HG03460 (cell line): ENCODE results near the gene SNAI1.
"Not testable (repeated sequence)": the region's sequence is repeated elsewhere in the genome, so short reads cannot be mapped to it uniquely, and the experiment has no call there.

Experiments used
- ATAC-seq: cut with Tn5 transposase; IDR thresholded peaks from one replicate; pipeline ENCODE4 v1.9.1; 2021; ENCODE audit not compliant: unreplicated experiment

The SNAI1 gene

DNA sequence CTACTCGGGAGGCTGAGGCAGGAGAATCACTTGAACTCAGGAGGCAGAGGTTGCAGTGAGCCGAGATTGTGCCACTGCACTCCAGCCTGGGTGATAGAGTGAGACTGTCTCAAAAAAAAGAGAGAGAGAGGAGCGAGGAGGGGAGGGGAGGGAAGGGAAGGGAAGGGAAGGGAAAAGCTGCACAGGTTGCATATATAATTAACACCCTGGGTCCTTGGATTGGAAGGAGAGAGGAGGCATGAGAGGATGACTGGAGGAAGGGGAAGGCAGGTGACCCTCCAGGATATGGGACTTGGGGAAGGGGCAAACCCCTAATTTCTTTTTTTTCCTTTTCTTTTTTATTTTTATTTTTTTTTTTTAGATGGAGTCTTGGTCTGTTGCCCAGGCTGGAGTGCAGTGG is 28.8 kb downstream of the SNAI1 start:
- ATAC-seq, result not testable (repeated sequence)

DNA sequence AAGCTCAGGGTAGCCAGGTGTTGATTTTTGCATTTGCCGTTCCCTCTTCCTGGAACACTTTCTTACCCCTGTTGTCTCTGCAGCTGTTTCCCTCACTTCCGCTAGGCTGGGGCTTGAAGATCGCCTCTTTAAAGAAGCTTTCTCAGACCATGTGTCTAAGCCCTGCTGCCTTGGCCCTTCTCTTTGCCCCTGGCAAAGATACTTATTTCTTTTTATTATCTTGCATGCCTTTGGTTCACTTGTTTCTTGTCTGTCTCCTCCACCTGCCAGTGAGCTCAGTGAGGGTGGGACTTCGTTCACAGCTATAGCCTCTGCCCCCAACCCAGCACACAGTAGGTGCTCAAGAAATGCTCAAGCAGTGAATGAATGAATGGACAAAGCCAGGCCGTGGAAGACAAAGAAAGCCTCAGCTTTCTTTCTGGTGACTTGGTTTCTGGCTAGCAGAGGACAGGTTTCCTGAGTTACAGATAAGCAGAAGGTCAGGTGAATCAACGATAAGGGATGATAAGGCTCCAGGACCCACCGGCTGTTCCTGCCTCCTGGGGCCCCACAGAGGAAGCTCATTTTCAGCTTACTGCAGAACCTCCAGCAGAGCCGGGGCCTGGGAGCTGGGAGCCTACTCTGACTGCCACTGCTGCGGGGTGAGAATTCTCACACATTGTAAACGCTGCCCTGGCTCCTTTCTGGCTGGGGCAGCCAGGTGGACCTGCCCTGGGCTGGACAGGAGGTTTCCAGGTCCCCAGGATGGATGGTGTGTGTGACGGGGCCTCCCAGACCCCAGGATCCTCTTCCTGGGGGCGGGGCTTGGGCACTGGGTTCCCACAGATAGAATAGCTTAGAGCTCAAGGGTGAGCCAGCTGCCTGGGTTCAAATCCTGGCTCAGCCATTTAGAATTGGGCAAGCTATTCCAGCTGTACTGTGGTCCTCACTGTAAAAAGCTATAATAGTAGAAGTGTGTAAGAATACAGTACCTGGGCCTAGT is 29.8 kb downstream of the SNAI1 start:
- ATAC-seq, result no peak

DNA sequence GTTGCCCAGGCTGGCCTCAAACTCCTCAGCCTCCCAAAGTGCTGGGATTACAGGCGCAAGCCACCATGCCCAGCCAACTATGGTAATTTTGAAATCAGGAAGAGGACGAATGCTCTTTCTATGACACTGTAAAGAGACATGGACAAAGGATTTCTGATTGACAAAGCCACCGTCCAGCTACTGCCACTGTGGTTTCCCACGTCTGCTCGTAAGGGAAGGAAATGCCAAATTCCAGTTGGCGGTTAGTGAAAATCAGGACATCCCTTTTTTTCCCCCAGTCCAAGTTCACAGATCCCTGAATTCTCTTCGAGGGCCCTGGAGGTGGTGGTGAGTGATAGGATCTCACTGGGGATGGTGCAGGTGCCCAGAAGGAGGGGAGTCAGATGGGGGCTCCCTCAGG is 31.2 kb downstream of the SNAI1 start:
- no peak for ATAC-seq

DNA sequence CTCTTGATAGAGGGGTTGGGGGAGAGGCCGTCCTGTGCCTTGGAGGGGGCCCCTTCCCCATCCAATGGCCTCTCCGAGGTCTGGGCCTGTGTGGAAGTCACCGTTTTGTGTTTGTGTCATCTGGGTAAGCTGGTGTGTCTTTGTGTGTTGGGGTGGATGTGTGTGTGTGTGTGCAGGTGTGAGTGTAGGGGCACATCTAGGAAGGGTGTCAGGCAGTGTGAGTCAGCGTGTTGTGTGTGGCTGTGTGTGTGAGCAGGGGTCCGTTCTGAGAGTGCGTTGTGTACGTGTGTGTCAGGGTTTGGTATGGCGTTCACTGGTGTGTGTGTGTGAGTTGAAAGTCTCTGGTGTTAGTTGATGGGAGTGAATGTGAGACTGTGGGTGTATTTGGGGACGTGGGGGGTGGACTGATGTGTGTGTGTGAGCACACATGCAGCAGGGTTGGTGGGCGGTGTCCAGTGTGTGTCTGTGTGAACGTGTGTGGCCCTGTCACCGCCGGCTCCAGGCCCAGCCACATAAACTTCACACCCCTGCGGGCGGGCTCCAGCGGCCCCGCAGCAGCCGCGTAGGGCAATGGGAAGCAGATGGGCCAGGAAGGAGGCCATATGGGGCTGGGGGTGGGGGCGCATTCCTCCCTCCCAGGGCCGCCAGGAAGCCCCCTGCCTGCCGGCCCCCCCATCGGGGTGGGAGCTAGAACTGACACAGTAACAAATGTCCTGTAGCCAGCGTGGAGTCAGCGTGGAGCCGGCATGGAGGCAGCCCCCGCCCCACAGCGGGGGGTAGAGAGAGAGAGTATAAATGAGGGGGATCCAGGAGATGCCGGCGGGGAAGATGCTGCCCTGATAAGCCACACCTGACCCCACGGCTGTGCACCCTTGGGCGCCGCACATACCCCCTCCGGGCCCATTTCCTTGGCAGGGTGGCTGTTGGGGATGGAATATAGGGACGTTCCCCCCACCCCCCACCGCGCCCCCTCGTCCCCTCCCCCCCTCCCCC is 32.1 kb downstream of the SNAI1 start:
- ATAC-seq, result no peak

DNA sequence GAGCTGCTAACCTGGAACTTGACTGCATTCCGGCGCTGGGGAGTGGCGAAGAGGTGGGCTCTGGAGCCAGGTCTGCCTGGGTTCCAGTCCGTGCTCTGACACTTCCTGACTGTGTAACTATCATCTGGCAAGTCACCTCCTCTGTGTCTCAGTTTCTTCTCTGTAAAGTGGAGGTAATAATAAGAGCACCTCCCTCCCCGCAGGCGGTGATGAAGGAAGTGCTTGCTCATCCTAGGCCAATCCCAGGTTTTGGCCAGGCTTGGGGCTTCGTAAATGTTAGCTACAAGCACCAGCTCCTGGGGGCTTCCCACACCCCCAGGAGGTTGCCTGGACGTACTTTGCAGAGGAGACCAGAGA is 32.8 kb downstream of the SNAI1 start:
- ATAC-seq, result no peak

DNA sequence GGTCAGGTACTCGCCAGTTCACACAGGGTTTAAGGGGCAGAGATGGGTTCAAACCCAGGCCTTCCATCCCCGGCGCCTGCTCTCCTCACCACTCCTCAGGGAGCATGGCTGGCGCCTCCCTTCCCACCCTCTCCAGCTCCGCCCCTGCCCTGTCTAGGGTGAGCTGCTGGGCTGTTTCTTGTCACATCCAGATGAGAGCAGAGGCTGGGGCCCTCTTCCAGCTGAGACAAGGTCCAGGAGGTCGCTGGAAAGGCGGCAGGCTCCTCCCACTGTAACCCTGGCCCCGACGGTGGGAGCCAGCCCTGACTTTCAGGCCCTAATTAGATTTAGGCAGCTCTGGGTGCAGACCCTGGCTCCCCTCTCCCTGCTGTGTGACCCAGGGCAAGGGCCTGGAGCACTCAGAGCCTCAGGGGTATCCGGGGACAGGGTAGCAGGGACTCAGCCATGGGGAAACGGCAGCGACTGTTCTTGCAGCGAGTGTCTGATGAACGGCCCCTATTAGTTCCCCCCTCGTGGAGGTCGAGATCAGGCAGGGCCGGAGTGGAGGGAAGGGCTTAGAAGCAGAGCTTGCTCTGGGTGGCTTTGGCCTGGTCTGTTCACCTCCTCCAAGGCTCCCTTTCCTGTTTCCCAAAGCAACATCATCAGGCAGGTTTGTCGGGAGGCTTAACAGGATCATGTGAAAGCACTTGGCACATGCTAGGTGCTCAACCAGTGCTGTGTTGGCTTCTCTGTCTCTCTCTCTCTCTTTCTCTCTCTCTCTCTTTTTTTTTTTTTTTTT is 33.4 kb downstream of the SNAI1 start:
- no peak for ATAC-seq

DNA sequence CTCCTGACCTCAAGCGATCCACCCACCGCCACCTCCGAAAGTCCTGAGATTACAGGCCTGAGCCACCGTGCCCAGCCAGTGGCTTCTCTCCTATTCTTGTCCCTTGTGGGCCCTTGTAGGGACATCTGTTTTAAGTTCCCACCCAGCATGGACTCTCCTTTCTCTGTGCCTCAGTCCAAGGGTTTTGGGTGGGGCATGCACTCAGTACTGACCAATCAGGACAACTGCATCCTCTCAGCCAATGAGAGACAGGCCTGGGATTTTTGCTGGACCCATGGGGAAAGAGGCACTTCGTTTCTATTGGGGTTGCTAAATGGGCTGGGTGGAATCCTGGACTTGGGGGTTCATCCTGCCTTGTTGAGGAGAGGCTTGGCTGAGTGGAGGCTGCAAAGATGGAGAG is 34.4 kb downstream of the SNAI1 start:
- no peak for ATAC-seq

DNA sequence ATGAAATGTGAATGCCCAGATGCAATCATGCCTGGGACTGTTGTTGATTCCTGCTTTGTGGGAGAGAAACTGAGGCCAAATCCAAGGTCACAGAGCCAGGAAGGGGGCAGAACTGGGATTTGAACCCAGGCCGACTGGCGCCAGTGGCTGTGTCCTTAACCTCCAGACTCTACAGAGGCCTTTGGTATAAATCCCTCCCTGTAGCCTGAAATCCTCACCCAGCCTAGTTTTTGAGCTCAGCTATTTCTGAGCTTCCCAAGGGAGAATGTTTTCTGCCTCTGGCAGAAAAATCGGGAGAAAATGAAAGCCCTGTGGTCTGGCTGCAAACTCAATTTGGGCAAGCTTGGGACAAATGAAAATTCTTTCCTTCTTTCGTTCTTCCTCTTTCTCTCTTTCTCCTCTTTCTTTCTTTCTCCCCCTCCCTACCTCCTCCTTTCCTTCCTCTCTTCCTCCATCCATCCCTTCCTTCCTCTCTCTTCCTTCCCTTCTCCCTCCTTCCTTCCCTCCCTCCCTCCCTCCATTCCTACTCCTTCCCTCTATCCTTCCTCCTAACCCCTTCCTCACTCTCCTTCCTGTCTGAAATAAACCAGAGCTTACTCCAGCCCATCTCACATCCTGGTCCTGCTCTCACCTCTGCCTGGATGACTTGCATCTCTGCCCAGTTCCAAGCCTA is 34.9 kb downstream of the SNAI1 start:
- no peak for ATAC-seq

DNA sequence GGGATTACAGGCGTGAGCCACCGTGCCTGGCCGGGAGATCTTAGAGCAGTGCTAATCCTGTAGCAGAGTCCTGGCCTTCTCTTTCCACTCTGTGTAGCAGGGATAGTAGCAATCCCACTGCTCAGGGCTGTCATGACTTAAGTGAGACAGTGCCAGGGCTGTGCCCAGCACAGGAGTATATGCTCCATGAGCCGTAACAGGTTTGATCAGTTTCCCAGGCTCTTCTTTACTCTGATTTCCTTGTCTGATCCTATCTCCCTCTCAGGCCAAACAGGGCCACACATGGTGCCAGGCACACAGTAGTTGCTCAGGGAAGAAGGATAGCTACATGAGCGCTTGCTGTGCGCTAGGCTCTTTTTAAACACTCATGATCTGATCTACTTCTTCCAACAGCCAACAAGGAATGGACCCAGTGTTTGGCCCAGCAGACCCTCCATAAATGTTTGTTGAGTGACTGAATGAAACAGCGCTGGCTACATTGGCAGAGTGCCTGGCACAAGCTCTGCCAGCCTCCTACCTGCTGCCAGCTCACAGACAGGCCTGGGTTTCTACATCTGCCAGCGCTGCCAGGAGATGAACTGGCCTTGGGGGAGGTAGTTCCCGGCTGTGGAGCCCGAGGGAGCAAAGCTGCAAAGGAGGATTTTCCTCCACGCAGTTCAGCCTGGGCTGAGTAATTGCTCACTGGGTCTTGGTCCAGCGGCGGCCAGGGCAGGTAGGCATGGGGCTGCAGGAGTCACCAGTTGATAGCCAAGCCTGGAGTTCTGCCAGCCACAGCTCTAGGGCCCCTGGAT is 36.9 kb downstream of the SNAI1 start:
- ATAC-seq, result no peak

DNA sequence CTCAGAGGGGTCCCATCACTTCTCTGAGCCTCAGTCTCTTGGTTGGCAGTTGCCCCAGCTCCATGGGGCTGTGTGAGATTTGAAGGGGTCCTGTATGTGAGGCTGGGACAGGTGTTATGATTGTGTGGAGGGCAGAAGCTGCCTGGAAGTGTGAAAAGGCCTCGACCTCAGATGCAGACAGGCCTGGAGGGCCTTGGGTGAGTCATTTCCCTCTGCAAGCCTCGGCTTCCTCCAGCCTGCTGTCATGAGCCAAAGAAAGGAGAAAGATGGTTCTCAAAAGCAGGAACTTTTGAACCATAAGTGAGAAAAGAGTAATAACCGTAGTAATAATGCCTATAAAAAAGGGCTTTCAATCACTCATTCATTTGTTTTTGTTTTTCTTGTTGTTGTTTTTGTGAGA is 37.5 kb downstream of the SNAI1 start:
- ATAC-seq, result no peak

DNA sequence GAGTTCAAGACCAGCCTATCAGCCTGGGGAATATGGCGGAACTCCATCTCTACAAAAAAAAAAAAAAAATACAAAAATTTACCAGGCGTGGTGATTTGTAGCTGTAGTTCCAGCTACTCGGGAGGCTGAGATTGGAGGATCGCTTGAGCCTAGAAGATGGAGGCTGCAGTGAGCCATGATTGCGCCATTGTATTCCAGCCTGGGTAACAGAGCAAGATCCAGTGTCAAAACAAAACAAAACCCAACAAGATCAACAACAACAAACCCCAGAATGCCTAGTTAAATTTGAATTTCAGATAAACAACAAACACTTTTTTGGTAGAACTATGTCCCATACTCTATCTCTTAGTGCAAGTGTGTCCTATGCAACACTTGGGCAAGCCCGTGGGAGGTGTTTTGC is 39.9 kb downstream of the SNAI1 start:
- ATAC-seq, result no peak

DNA sequence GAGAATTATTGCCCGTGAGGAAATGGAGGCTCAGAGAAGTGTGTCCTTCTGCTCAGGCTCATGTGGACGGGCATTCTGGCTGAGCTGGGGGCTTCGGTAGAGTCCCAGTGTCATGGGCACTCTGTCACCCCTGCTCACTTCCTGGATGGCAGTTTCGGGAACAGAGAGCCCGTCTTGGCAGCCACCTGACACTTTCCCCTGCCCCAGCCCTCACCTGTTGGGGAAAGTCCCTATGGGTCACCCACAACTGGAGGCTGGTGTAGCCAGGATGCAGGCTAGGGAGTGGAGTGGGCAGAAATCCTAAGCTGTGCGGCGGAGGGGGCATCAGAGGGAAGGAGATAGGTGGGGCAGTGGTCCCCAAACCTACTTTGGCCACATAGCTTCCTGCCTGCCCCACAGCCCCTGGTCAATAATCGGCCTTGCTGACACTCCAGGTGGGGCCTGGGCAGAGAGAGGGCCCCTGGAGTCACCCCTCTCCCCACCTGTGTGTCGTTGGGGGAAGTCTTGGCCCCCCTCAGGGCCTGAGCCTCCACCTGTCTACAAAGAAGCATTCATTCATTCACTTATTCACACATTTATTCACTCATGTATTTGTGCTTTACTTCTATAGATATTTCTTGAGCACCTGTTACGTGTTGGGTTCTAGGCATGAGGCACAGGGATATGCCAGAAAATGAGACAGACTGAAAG is 40.5 kb downstream of the SNAI1 start:
- no peak for ATAC-seq

DNA sequence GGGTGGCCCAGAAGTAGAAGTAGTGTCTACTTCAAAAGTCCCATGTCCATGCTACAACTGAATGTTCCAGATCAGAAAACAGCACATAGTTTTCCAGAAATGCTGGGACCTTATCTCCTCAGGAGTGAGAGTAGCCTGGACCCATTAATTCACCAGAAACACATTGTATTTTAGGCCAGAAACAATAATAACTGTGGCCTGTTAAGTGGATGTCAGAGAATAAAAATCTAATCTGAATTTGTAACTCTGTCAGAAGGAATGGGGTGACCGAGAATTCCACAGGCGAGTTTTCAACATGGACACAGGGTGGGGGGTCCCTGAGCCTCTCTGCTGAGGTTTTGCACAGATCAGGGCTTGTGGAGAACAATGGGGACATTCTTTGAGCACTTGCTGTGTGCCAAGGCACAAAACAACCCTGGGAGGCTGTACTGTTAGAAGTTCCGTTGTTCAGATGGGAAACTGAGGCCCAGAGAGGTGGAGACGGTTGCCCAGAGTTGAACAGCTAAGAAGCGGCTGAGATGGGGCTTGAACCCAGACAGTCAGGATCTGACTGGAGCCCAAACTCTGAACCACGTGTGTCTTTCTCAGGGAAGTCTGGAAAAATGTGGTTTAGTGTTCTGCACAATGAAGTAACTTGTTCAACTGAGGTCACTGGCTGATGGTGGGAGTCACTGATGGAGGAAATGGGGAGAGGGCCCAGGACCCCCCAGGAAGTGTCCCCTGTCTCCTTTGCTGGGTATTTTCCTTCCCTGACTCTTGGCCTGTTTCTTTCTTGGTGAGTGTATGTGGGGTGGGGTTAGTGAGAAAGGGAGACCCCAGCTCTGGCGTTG is 44.2 kb downstream of the SNAI1 start:
- no peak for ATAC-seq

DNA sequence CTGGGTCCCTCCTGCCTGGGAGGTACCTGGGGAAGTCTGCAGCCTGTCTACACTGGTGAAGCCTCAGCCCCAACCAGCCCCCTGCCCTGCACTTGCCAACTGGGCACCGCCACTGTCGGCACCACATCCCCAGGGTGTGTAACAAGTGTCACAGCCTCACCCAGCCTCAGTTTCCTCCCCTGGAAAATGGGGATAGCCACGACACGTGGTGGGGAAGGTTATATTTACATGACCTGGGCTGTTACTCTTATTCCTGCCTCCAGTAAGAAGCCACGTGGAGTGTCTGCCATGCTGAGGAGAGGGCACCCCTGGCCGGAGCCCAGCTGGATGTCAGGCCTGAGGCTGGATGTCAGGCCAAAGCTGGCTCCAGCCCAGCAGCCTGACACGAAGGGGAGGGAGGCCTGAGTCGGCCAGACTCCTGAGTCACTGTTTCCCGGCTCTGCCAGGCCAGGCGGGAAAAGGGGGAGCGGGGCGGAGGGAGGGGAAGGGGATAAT is 44.9 kb downstream of the SNAI1 start:
- no peak for ATAC-seq

DNA sequence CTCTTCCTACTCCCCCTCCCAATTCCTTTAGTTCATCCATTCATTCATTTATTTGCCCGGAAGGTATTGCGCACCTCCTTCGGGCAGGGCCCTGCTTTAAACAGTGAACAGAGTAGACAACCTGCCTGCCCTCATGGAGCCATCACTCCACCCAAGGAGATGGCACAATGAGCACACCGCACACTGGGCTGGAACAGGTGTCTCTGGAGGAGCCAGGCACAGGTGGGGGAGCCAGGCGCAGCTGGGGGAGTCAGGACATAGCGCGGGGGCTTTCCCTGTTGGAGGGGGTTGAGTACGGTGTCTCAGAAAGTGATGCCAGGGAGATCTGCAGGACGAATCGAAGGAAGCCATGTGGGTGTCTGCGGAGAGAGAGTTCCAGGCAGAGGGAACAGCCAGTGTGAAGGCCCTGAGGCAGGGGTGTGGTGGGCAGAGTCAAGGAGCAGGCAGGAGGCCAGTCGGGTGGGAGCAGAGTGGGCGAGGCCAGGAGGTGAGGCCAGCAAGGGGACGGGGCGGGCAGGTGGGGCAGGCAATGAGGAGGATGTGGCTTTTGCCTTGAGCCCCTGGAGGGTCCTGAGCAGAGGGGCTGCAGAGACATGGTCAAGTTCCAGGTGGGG is 46.4 kb downstream of the SNAI1 start:
- ATAC-seq, result no peak

DNA sequence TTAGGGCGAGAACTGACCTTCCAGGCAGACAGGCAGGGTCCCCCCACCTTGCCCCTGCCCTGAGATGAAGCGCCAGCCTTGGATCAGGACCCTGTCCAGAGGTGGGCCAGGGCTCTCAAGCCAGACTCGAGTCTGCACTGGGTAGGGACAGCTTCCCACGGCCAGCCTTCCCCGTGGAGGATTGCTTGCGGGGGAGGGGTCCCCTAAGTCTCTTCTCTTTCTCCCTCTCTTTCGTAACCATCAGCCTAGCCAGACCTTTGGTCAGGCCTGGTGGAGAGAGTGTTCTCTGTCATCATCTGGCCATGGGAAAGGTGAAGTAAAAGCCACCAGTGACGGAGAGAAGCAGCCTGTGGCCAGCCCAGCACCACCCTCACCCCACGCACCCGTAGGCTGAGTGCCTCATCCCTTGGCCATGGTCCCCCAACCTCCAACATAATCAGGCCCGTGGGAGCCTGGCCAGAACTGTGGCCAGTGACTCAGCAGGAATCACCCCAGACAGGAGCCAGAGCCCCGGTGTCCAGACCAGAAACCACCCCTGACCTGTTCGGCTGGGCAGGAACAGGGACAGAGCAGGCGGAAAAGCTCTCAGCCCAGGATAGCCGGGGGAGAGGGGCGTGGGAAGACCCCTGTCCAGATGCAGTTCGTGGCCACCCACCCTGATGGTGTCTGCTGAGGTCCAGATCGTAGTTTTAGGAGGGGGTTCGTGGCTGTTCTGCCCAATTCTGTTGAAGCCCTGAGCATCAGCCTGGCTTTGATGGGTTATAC is 47.1 kb downstream of the SNAI1 start:
- no peak for ATAC-seq
